ENCODE data around the gene TYW1B.
"Not testable (repeated sequence)": the region's sequence is repeated elsewhere in the genome, so short reads cannot be mapped to it uniquely, and the experiment has no call there.

- not testable (repeated sequence) for TF ChIP-seq CTCF (conservative IDR thresholded peaks at IDR 0.05); EZH2 (IDR thresholded peaks at IDR 0.05; ENCODE audit: low read depth)
Observed at GRCh38 chr7:72766994-72767393, 61.0 kb downstream of the TYW1B start.
